Mammary epithelial cell (primary cell): ENCODE data around the gene HDAC4.

Experiments
- EZH2 ChIP-seq: IDR thresholded peaks from 2 replicates; pipeline ENCODE4 v1.6.1; 2012; ENCODE audit warnings: low read length, inconsistent platforms, borderline replicate concordance
- TF ChIP-seq, protein P1 (sequence below), 2 donors: IDR thresholded peaks in 1 of 2; conservative IDR thresholded peaks in 1 of 2; 2 replicates each; pipeline ENCODE4 v1.5.1; 2011 to 2012; ENCODE audit warnings: inconsistent platforms in 2 of 2, low read length in 2 of 2, mild to moderate bottlenecking in 2 of 2, control low read depth in 1 of 2, low read depth in 1 of 2; ENCODE audit not compliant: insufficient read depth in 1 of 2; ENCODE audit errors: extremely low read depth in 1 of 2

DNA sequence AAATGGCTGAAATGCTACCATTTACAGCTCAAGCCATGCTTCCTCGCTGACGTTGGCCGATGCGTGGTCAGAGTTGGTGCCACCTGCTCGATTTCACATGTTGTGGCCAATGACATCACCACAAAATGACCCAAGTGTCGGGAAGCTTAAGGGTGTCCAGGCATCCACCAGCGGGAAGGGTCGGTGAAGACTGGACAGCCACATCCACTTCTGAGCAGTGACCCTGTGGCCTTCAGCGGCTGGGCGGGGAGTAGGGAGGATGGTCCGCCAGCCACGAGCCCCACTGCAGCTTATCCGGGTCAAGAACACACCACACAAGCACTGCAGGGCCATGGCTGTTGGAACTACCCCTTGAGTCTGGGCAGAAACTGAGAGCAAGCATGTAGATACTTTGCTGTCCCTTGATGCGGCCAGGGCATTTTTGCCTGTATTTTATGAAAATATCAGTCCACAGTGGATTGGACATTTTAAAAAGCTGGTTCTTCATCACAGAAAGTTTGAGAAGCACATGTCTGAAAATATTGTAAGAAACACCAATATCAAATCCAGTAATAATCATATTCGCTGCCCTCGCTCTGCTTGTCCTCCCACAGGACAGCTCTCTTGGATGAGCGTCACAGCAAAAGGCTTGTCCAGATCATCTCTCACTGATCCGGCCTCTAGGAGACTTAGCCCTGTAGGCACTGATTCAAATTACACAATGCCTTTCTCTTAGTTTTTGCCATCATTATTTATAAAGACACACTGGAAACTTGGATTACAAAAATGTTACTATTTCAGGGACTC lies 379.0 kb downstream of the HDAC4 start:
- TF ChIP-seq, protein P1, sequence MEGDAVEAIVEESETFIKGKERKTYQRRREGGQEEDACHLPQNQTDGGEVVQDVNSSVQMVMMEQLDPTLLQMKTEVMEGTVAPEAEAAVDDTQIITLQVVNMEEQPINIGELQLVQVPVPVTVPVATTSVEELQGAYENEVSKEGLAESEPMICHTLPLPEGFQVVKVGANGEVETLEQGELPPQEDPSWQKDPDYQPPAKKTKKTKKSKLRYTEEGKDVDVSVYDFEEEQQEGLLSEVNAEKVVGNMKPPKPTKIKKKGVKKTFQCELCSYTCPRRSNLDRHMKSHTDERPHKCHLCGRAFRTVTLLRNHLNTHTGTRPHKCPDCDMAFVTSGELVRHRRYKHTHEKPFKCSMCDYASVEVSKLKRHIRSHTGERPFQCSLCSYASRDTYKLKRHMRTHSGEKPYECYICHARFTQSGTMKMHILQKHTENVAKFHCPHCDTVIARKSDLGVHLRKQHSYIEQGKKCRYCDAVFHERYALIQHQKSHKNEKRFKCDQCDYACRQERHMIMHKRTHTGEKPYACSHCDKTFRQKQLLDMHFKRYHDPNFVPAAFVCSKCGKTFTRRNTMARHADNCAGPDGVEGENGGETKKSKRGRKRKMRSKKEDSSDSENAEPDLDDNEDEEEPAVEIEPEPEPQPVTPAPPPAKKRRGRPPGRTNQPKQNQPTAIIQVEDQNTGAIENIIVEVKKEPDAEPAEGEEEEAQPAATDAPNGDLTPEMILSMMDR (conservative IDR thresholded peaks at IDR 0.05 in 1 of 2, IDR thresholded peaks at IDR 0.05 in 1 of 2; ENCODE audit: extremely low read depth in 1 of 2, insufficient read depth in 1 of 2, low read depth in 1 of 2, low read length in 2 of 2) = no peak
- no peak for TF ChIP-seq EZH2
